B cell (primary cell): ENCODE data around the gene PTPN23. TPM values are rescaled to one million over a fixed set of nuclear protein-coding genes. Genes with fewer than 3 reads are reported as not detected.

Source experiments
- ATAC-seq: fragments of 200-7000 bp; cut with Tn5 transposase; one replicate; pipeline ENCODE4 v1.10.0; 2021; ENCODE audit warnings: low read depth, mild to moderate bottlenecking, moderate number of reproducible peaks, moderate library complexity
- CTCF ChIA-PET: fragments of 350-600 bp; sonication (Branson Sonifier 250); formaldehyde crosslinking; loops from one replicate; lab custom pipeline; 2021; ENCODE audit warnings: antibody characterized with exemption, inconsistent platforms; lab: Charles Lee
- POLR2A ChIA-PET: fragments of 350-600 bp; sonication (Branson Sonifier 250); formaldehyde crosslinking; loops from one replicate; lab custom pipeline; 2021; ENCODE audit warnings: antibody characterized with exemption; lab: Charles Lee
- DNase-seq: peaks from one replicate; pipeline ENCODE4 v3.0.0; 2013
- H2AFZ ChIP-seq: 2 replicates; pipeline ENCODE4 v1.6.1; 2012; ENCODE audit warnings: mild to moderate bottlenecking, low read depth, low read length; ENCODE audit not compliant: insufficient read depth, poor library complexity, severe bottlenecking
- H3K27ac ChIP-seq, 2 donors: 1 replicate in 1 of 2; 2 replicates in 1 of 2; pipeline ENCODE4 v1.5.1; 2012 to 2013; ENCODE audit warnings: low read length in 2 of 2, mild to moderate bottlenecking in 2 of 2, moderate library complexity in 1 of 2
- H3K27me3 ChIP-seq, 4 experiments: fragments of 200-600 bp in 1 of 4; sonication (generic) in 1 of 4; replicated peaks in 1 of 4; 1 replicate in 2 of 4; 2 replicates in 2 of 4; pipeline versions ENCODE4 v1.6.1 to v1.7.0; 2013 to 2016; ENCODE audit warnings: low read length in 3 of 4, mild to moderate bottlenecking in 2 of 4, mixed read lengths in 1 of 4, moderate library complexity in 1 of 4; ENCODE audit not compliant: insufficient read depth in 4 of 4, control insufficient read depth in 3 of 4; ENCODE audit errors: control extremely low read depth in 1 of 4
- H3K36me3 ChIP-seq, 2 experiments: replicated peaks in 1 of 2; 1 replicate in 1 of 2; 2 replicates in 1 of 2; pipeline versions ENCODE4 v1.6.1 to v1.7.1; 2013; ENCODE audit warnings: low read length in 1 of 2; ENCODE audit not compliant: insufficient read depth in 2 of 2, control insufficient read depth in 1 of 2; ENCODE audit errors: control extremely low read depth in 1 of 2, extremely low read depth in 1 of 2
- H3K4me1 ChIP-seq, 2 donors: fragments of 200-600 bp in 1 of 2; sonication (generic) in 1 of 2; 1 replicate in 1 of 2; 2 replicates in 1 of 2; pipeline versions ENCODE4 v1.5.1 to v1.6.1; 2013 to 2017; ENCODE audit warnings: low read length in 2 of 2; ENCODE audit not compliant: control insufficient read depth in 2 of 2, insufficient read depth in 2 of 2
- H3K4me2 ChIP-seq: replicated peaks from 2 replicates; pipeline ENCODE3; 2012; ENCODE audit warnings: mild to moderate bottlenecking, low read depth, low read length; ENCODE audit not compliant: poor library complexity, severe bottlenecking
- H3K4me3 ChIP-seq, 5 experiments: fragments of 200-600 bp in 1 of 5; sonication (generic) in 1 of 5; 1 replicate in 3 of 5; 2 replicates in 2 of 5; pipeline versions ENCODE4 v1.5.1 to v1.7.0; 2011 to 2016; ENCODE audit warnings: low read length in 4 of 5, mild to moderate bottlenecking in 4 of 5, low read depth in 2 of 5, control low read depth in 1 of 5, moderate library complexity in 1 of 5; ENCODE audit not compliant: insufficient read depth in 1 of 5; ENCODE audit errors: control extremely low read depth in 1 of 5, extremely low read depth in 1 of 5
- H3K79me2 ChIP-seq: fragments of 200-600 bp; sonication (generic); one replicate; pipeline ENCODE4 v1.6.0; 2016; ENCODE audit warnings: low read length; ENCODE audit not compliant: control insufficient read depth, insufficient read depth
- H3K9ac ChIP-seq: fragments of 200-600 bp; sonication (generic); 2 replicates; pipeline ENCODE4 v1.6.1; 2017; ENCODE audit warnings: mild to moderate bottlenecking, low read length, moderate library complexity
- H3K9me3 ChIP-seq, 3 donors: one replicate each; pipeline versions ENCODE4 v1.6.1 to v1.7.1; 2013; ENCODE audit warnings: low read length in 2 of 3; ENCODE audit not compliant: control insufficient read depth in 2 of 3, insufficient read depth in 1 of 3; ENCODE audit errors: control extremely low read depth in 1 of 3
- H4K20me1 ChIP-seq: 2 replicates; pipeline ENCODE4 v1.6.0; 2012; ENCODE audit warnings: mild to moderate bottlenecking, low read length; ENCODE audit not compliant: insufficient read depth, control insufficient read depth, poor library complexity, severe bottlenecking
- H3K27ac Mint-ChIP-seq: one replicate; pipeline ENCODE4 v1.8.0; 2021; ENCODE audit warnings: mixed read lengths
- H3K27me3 Mint-ChIP-seq: one replicate; pipeline ENCODE4 v1.8.0; 2021; ENCODE audit warnings: mixed read lengths
- H3K4me1 Mint-ChIP-seq: one replicate; pipeline ENCODE4 v1.8.0; 2021; ENCODE audit warnings: mixed read lengths
- H3K4me3 Mint-ChIP-seq: one replicate; pipeline ENCODE4 v1.8.0; 2021; ENCODE audit warnings: mixed read lengths
- H3K9me3 Mint-ChIP-seq: one replicate; pipeline ENCODE4 v1.8.0; 2022; ENCODE audit warnings: mixed read lengths; ENCODE audit not compliant: insufficient read depth
- EZH2 ChIP-seq: IDR thresholded peaks from 2 replicates; pipeline ENCODE4 v1.6.1; 2012; ENCODE audit warnings: borderline replicate concordance, low read depth, mild to moderate bottlenecking, moderate library complexity, low read length; ENCODE audit not compliant: insufficient read depth, poor library complexity, severe bottlenecking
- WGBS: methylation state at CpG from one replicate; pipeline ENCODE4 v1.1.5; 2013; ENCODE audit warnings: missing lambda C conversion rate; ENCODE audit not compliant: insufficient coverage; 5-methylcytosine and 5-hydroxymethylcytosine counted together
- intact Hi-C: fragments of 100-400 bp; cut with micrococcal nuclease; formaldehyde crosslinking; loops from one replicate; pipeline ENCODE4 v1.10.0; 2022
- polyA plus RNA-seq: library from polyadenylated mRNA; depleted of rRNA; stranded (reverse); fragments of >200 nt; gene quantifications from 2 replicates; pipeline ENCODE4 v1.2.3, GENCODE V29; 2012
- total RNA-seq, 2 donors: library from RNA; stranded (reverse); fragments of 120-200 nt in 1 of 2; gene quantifications; 1 replicate in 1 of 2; 2 replicates in 1 of 2; pipeline versions ENCODE4 v1.2.3 to v1.2.4, GENCODE V29; 2013 to 2022
- TF ChIP-seq, protein P1 (sequence below): fragments of 200-600 bp; IDR thresholded peaks from one replicate; pipeline ENCODE4 v1.8.0; 2022; ENCODE audit warnings: antibody characterized with exemption, mild to moderate bottlenecking

The PTPN23 gene
- total and polyA plus RNA-seq, 2 donors (not counting 1 experiment from before 2014, with no cell fraction given), result 21.3 to 68.8 TPM

DNA sequence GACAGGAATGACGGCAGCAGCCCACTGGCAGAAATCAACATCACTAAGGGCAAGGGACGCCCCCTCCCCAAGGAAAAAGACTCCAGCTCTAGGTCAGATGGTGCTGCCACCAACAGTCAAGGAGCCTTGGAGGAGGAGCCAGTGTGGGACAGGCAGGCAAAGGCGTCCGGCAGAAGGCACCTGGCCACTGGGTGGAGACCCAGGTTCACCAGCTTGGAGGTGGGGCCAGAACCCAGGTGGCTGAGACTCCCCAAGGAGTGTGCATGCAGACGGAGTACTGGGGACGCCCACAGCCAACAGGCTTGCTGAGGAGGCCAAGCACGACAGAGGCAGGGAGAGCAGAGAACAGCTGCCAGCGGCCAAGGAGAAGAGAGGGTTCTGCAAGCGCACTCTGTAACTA, 35.2 kb downstream of the PTPN23 start:
- Mint-ChIP-seq H3K4me3 (no peak overlapping the region), H3K27me3 (no peaks in the 10 kb centered on the region), H3K9me3 (no peaks in the 10 kb centered on the region), H3K27ac (peak overlapping the region; percentile 51), H3K4me1 (peaks cover 24% of the 10 kb centered on the region)
- TF ChIP-seq, protein P1, sequence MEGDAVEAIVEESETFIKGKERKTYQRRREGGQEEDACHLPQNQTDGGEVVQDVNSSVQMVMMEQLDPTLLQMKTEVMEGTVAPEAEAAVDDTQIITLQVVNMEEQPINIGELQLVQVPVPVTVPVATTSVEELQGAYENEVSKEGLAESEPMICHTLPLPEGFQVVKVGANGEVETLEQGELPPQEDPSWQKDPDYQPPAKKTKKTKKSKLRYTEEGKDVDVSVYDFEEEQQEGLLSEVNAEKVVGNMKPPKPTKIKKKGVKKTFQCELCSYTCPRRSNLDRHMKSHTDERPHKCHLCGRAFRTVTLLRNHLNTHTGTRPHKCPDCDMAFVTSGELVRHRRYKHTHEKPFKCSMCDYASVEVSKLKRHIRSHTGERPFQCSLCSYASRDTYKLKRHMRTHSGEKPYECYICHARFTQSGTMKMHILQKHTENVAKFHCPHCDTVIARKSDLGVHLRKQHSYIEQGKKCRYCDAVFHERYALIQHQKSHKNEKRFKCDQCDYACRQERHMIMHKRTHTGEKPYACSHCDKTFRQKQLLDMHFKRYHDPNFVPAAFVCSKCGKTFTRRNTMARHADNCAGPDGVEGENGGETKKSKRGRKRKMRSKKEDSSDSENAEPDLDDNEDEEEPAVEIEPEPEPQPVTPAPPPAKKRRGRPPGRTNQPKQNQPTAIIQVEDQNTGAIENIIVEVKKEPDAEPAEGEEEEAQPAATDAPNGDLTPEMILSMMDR, result no peak
- TF ChIP-seq EZH2, result no peak
- DNase-seq, result no peak
- peaks cover 9 to 18% of the 10 kb centered on the region in 2 donors for H3K4me1 ChIP-seq
- no peak overlapping the region for H2AFZ ChIP-seq
- H3K27ac ChIP-seq, result no peak overlapping the region
- no peak overlapping the region for H3K4me3 ChIP-seq
- peaks cover 16% of the 10 kb centered on the region for H4K20me1 ChIP-seq
- no peaks in the 10 kb centered on the region for H3K79me2 ChIP-seq
- no peak overlapping the region for H3K4me2 ChIP-seq
- CTCF ChIA-PET, result interaction anchor here (0.9 to 1.6 kb wide), 3 partner anchors 9 to 60 kb away, joined by 3 to 4 read pairs (median 3); partner anchors contain the start of gene SCAP
- POLR2A ChIA-PET, result no interaction called here
- H3K27me3 ChIP-seq, result no peaks in the 10 kb centered on the region
- no peaks in the 10 kb centered on the region for H3K9me3 ChIP-seq
- peaks cover 0 to 75% of the 10 kb centered on the region in 2 experiments for H3K36me3 ChIP-seq
- WGBS, result 59% methylated on average over 8 of the region's 9 CpGs
- intact Hi-C loops, result no loop called here
- no peak for ATAC-seq
- no peak overlapping the region for H3K9ac ChIP-seq

DNA sequence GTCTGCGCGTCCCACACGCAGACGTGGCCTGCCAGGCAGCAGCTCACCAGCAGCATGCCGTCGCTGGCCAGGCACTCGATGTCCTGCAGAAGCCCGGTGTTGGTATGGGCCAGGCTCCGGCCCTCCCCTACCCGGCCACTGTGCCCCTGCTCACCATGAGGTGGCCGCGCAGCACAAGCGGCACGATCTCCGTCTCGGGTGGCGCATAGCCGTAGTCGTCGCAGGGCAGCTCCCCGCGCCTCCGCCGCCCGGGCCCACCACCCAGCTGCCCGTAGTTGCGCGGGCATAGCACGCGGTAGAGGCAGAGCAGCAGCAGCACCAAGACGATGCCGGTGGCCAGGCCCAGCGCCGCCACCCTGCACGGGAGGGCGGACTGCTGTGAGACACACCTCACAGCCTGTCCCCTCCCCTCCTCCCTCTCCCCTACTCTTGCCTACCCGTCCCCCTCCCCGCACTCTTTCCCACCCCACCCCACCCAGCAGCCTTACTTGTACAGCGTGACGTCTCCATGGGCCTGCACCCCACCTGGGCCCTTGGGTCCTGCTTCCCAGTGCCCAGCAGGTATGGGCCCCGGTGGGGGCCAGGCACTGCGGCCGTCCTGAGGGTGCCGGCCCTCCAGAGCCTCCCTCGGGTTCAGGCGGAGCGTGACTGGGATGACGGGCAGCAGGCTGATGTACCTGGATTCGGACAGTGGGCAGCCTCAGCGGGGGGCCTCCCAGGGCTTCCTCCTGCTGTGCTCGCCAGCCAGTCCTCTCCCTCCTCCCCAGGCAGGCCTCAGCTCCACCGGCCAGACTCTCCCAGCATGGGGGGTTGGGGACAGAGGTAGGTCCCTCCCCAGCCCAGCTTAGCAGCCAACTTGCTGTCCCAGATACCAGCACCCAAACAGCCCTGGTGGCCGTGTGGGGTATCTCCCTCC, 37.6 kb downstream of the PTPN23 start:
- TF ChIP-seq EZH2, result no peak
- TF ChIP-seq, protein P1, result no peak

More for the DNA sequence above, 37.6 kb downstream of the PTPN23 start:
- intact Hi-C loops, result no loop called here
- peaks cover 0 to 58% of the 10 kb centered on the region in 2 experiments for H3K36me3 ChIP-seq
- H3K79me2 ChIP-seq, result no peaks in the 10 kb centered on the region
- Mint-ChIP-seq H3K4me1 (peaks cover 33% of the 10 kb centered on the region), H3K27ac (no peak overlapping the region), H3K9me3 (no peaks in the 10 kb centered on the region), H3K4me3 (no peak overlapping the region), H3K27me3 (no peaks in the 10 kb centered on the region)
- no peak for ATAC-seq
- POLR2A ChIA-PET, result no interaction called here
- H3K9ac ChIP-seq, result no peak overlapping the region
- no peak for DNase-seq
- no peaks in the 10 kb centered on the region for H3K27me3 ChIP-seq
- H2AFZ ChIP-seq, result no peak overlapping the region
- 95% methylated on average over 48 of the region's 53 CpGs for WGBS
- no peak overlapping the region for H3K27ac ChIP-seq
- CTCF ChIA-PET, result no interaction called here
- peaks cover 17 to 26% of the 10 kb centered on the region in 2 donors for H3K4me1 ChIP-seq
- no peak overlapping the region for H3K4me3 ChIP-seq
- no peak overlapping the region for H3K4me2 ChIP-seq
- H3K9me3 ChIP-seq, result no peaks in the 10 kb centered on the region
- H4K20me1 ChIP-seq, result peaks cover 16% of the 10 kb centered on the region
